HCT116 (cell line): ENCODE measurements around the gene PA2G4. TPM values are rescaled to one million over a fixed set of nuclear protein-coding genes. Genes with fewer than 3 reads are reported as not detected.

Experiments
- ATAC-seq: fragments of 200-7000 bp; cut with Tn5 transposase; 2 replicates; pipeline ENCODE4 v1.9.1; 2020; ENCODE audit warnings: mild to moderate bottlenecking, moderate library complexity
- BruUV-seq: library from RNA; stranded (reverse); fragments of 400-500 nt; replicated peaks from 2 replicates; lab custom pipeline; 2021; lab: Mats Ljungman, UMichigan
- CTCF ChIA-PET: fragments of 300-600 bp; sonication (Branson Sonifier 250); formaldehyde crosslinking; loops from one replicate; lab custom pipeline; 2021; ENCODE audit warnings: antibody characterized with exemption; lab: Charles Lee
- POLR2A ChIA-PET: fragments of 300-600, 350-600 bp; sonication (Branson Sonifier 250); formaldehyde crosslinking; loops from one replicate; lab custom pipeline; 2021; ENCODE audit warnings: antibody characterized with exemption; lab: Charles Lee
- RAD21 ChIA-PET, 2 experiments: fragments of 300-600 bp; sonication (Branson Sonifier 250); formaldehyde crosslinking; loops; one replicate each; lab custom pipeline; 2023; ENCODE audit warnings: low total read pairs in 2 of 2; ENCODE audit not compliant: uncharacterized antibody in 2 of 2, unreplicated experiment in 2 of 2, low non-redundant PET in 1 of 2; lab: Charles Lee
- DNase-seq: peaks from one replicate; pipeline ENCODE4 v3.0.0-alpha.2; 2010; ENCODE audit warnings: low read depth, low spot score
- H2AFZ ChIP-seq: fragments of 200-600 bp; shearing (Covaris generic), sonication (generic); 2 replicates; pipeline ENCODE4 v1.6.1; 2017; ENCODE audit warnings: low read depth, mixed run types, mixed read lengths, antibody characterized with exemption, low read length; ENCODE audit not compliant: poor library complexity, severe bottlenecking
- H3K27ac ChIP-seq: 2 replicates; pipeline ENCODE4 v1.5.1; 2012; ENCODE audit warnings: low read depth, low read length
- H3K27me3 ChIP-seq: fragments of 200-600 bp; sonication (generic); 2 replicates; pipeline ENCODE4 v1.6.1; 2016; ENCODE audit warnings: mixed run types, low read length, mixed read lengths; ENCODE audit not compliant: insufficient read depth
- H3K36me3 ChIP-seq, 2 experiments: fragments of 200-500 bp in 1 of 2; fragments of 200-600 bp in 1 of 2; sonication (Bioruptor generic) in 1 of 2; sonication (generic) in 1 of 2; 2 replicates each; pipeline versions ENCODE4 v1.5.1 to v1.6.1; 2014 to 2016; ENCODE audit warnings: low read length in 2 of 2, inconsistent platforms in 1 of 2, mixed read lengths in 1 of 2, mixed run types in 1 of 2; ENCODE audit not compliant: insufficient read depth in 2 of 2, control insufficient read depth in 1 of 2
- H3K4me1 ChIP-seq, 2 experiments: fragments of 200-600 bp in 1 of 2; sonication (generic) in 1 of 2; 2 replicates each; pipeline versions ENCODE4 v1.5.1 to v1.6.1; 2012 to 2017; ENCODE audit warnings: low read length in 2 of 2, inconsistent platforms in 1 of 2, mild to moderate bottlenecking in 1 of 2, mixed read lengths in 1 of 2, mixed run types in 1 of 2, moderate library complexity in 1 of 2; ENCODE audit not compliant: insufficient read depth in 2 of 2, control insufficient read depth in 1 of 2
- H3K4me2 ChIP-seq: fragments of 200-600 bp; sonication (generic); 2 replicates; pipeline ENCODE4 v1.6.1; 2017; ENCODE audit warnings: mixed run types, low read length, mixed read lengths
- H3K4me3 ChIP-seq, 2 experiments: fragments of 200-600 bp in 1 of 2; sonication (generic) in 1 of 2; replicated peaks in 1 of 2; 2 replicates each; pipeline ENCODE4 v1.5.1; 2011 to 2016; ENCODE audit warnings: low read length in 2 of 2, control low read depth in 1 of 2, low read depth in 1 of 2, mild to moderate bottlenecking in 1 of 2, mixed read lengths in 1 of 2, mixed run types in 1 of 2
- H3K79me2 ChIP-seq: fragments of 200-600 bp; sonication (generic); 2 replicates; pipeline ENCODE4 v1.6.1; 2017; ENCODE audit warnings: mild to moderate bottlenecking, mixed run types, low read length, moderate library complexity, mixed read lengths; ENCODE audit not compliant: insufficient read depth
- H3K9ac ChIP-seq: fragments of 200-600 bp; sonication (generic); 2 replicates; pipeline ENCODE4 v1.6.1; 2016; ENCODE audit warnings: low read length, mixed read lengths
- H3K9me2 ChIP-seq: fragments of 200-600 bp; sonication (generic), shearing (Covaris generic); 2 replicates; pipeline ENCODE4 v1.6.1; 2017; ENCODE audit warnings: mixed run types, mild to moderate bottlenecking, moderate library complexity; ENCODE audit not compliant: insufficient read depth
- H3K9me3 ChIP-seq, 2 experiments: fragments of 200-500 bp in 1 of 2; fragments of 200-600 bp in 1 of 2; sonication (Bioruptor generic) in 1 of 2; sonication (generic) in 1 of 2; 2 replicates each; pipeline ENCODE4 v1.6.1; 2014 to 2017; ENCODE audit warnings: low read length in 2 of 2, mixed read lengths in 2 of 2, inconsistent platforms in 1 of 2, low read depth in 1 of 2, mild to moderate bottlenecking in 1 of 2, mixed run types in 1 of 2, moderate library complexity in 1 of 2; ENCODE audit not compliant: control insufficient read depth in 1 of 2, insufficient read depth in 1 of 2
- H4K20me1 ChIP-seq: fragments of 200-600 bp; sonication (generic), shearing (Covaris generic); 2 replicates; pipeline ENCODE4 v1.6.1; 2017; ENCODE audit warnings: mixed run types, mild to moderate bottlenecking, moderate library complexity; ENCODE audit not compliant: insufficient read depth
- JUND ChIP-seq: IDR thresholded peaks from 2 replicates; pipeline ENCODE4 v1.6.1; 2012
- POLR2A ChIP-seq: IDR thresholded peaks from 2 replicates; pipeline ENCODE4 v1.7.0; 2011; ENCODE audit warnings: borderline replicate concordance; ENCODE audit not compliant: insufficient read depth, insufficient read length; ENCODE audit errors: extremely low read depth
- SRF ChIP-seq: IDR thresholded peaks from 2 replicates; pipeline ENCODE4 v1.6.1; 2012; ENCODE audit warnings: low read depth
- ZFX ChIP-seq: fragments of 450-650 bp; IDR thresholded peaks from 2 replicates; pipeline ENCODE4 v1.6.1; 2017
- intact Hi-C: fragments of 100-400 bp; cut with micrococcal nuclease; formaldehyde crosslinking; loops from 2 replicates; pipeline ENCODE4 v1.10.0; 2022
- total RNA-seq: library from RNA; stranded (reverse); gene quantifications from one replicate; pipeline ENCODE4 v1.2.1, GENCODE V29; 2021; ENCODE audit not compliant: unreplicated experiment
- TF ChIP-seq, protein P1 (sequence below), 3 experiments: fragments of 200-600 bp in 1 of 3; sonication (generic) in 1 of 3; IDR thresholded peaks in 2 of 3; conservative IDR thresholded peaks in 1 of 3; 2 replicates each; pipeline ENCODE4 v1.5.1; 2012 to 2017; ENCODE audit warnings: low read depth in 2 of 3, low read length in 2 of 3, antibody characterized with exemption in 1 of 3, borderline replicate concordance in 1 of 3, control low read depth in 1 of 3, mild to moderate bottlenecking in 1 of 3, mixed read lengths in 1 of 3, mixed run types in 1 of 3, moderate library complexity in 1 of 3; ENCODE audit not compliant: insufficient read depth in 1 of 3

Gene PA2G4
- total RNA-seq, 1 experiment from 2014 or later = 302 TPM

- peak; percentile 82 for ATAC-seq
These were observed 47.3 kb downstream of the PA2G4 start for GRCh38 chr12:56151672-56152131.

More at GRCh38 chr12:56151672-56152131, 47.3 kb downstream of the PA2G4 start:
- Histone ChIP-seq H2AFZ (no peak overlapping the region), H3K36me3 (no peaks in the 10 kb centered on the region; a peak in 1 of 4 replicates), H3K9ac (peak overlapping the region; percentile 80), H3K27me3 (no peaks in the 10 kb centered on the region), H3K4me3 (peak overlapping the region; percentile 68 to 71), H3K4me2 (peak overlapping the region; percentile 81), H3K9me2 (no peaks in the 10 kb centered on the region), H4K20me1 (no peaks in the 10 kb centered on the region), H3K27ac (peak overlapping the region; percentile 91), H3K4me1 (peaks cover 11 to 23% of the 10 kb centered on the region in 2 experiments), H3K9me3 (no peaks in the 10 kb centered on the region), H3K79me2 (no peaks in the 10 kb centered on the region; the same call in 1 of the 2 replicates)
- DNase-seq = peak; percentile 44
- intact Hi-C loops = loop anchor here (2.0 kb wide), 1 partner anchor 23 kb away; the partner anchor contains the start of gene ESYT1
- TSS peak; percentile 93 for BruUV-seq
- CTCF ChIA-PET = interaction anchor here (1.0 to 1.4 kb wide), 3 partner anchors 9 to 34 kb away, joined by 3 to 7 read pairs (median 6); partner anchors contain the start of genes ESYT1 and ZC3H10
- no peak for TF ChIP-seq SRF
- TF ChIP-seq ZFX = peak; percentile 19; the same call in 1 of the 2 replicates
- TF ChIP-seq, protein P1, sequence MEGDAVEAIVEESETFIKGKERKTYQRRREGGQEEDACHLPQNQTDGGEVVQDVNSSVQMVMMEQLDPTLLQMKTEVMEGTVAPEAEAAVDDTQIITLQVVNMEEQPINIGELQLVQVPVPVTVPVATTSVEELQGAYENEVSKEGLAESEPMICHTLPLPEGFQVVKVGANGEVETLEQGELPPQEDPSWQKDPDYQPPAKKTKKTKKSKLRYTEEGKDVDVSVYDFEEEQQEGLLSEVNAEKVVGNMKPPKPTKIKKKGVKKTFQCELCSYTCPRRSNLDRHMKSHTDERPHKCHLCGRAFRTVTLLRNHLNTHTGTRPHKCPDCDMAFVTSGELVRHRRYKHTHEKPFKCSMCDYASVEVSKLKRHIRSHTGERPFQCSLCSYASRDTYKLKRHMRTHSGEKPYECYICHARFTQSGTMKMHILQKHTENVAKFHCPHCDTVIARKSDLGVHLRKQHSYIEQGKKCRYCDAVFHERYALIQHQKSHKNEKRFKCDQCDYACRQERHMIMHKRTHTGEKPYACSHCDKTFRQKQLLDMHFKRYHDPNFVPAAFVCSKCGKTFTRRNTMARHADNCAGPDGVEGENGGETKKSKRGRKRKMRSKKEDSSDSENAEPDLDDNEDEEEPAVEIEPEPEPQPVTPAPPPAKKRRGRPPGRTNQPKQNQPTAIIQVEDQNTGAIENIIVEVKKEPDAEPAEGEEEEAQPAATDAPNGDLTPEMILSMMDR (IDR thresholded peaks at IDR 0.05 in 2 of 3, conservative IDR thresholded peaks at IDR 0.05 in 1 of 3; ENCODE audit: borderline replicate concordance in 1 of 3, insufficient read depth in 1 of 3, low read depth in 2 of 3, low read length in 2 of 3) = peak in 2 of 3 experiments; percentile 69 to 72; a peak in 4 of 6 replicates
- peak; percentile 5 for TF ChIP-seq POLR2A
- no peak for TF ChIP-seq JUND
- RAD21 ChIA-PET = interaction anchor here in 1 of 2 experiments (1.3 kb wide), 1 partner anchor 24 kb away, joined by 3 read pairs; the partner anchor contains the start of gene ESYT1
- POLR2A ChIA-PET = interaction anchor here (1.0 to 1.9 kb wide), 4 partner anchors 24 to 47 kb away, joined by 3 to 18 read pairs (median 4); partner anchors contain the start of genes ESYT1, PA2G4 and SMARCC2
